HG03442 (cell line): ENCODE measurements around the gene SPOCK1.

Experiments
- ATAC-seq: cut with Tn5 transposase; IDR thresholded peaks from one replicate; pipeline ENCODE4 v1.9.1; 2021; ENCODE audit warnings: mild to moderate bottlenecking, moderate library complexity; ENCODE audit not compliant: unreplicated experiment

Gene SPOCK1

GRCh38 chr5:137496919-137497318 is 2.2 kb downstream of the SPOCK1 start:
- no peak for ATAC-seq

GRCh38 chr5:137492331-137492730 is 6.8 kb downstream of the SPOCK1 start:
- no peak for ATAC-seq

GRCh38 chr5:137491121-137491520 is 8.0 kb downstream of the SPOCK1 start:
- no peak for ATAC-seq

- no peak for ATAC-seq
These were observed 8.5 kb downstream of the SPOCK1 start for GRCh38 chr5:137490591-137490990.

- ATAC-seq: no peak
These were observed 10.2 kb downstream of the SPOCK1 start for GRCh38 chr5:137488974-137489373.

- no peak for ATAC-seq
These were observed 10.6 kb downstream of the SPOCK1 start for GRCh38 chr5:137488516-137488915.

GRCh38 chr5:137487600-137487999 is 11.5 kb downstream of the SPOCK1 start:
- no peak for ATAC-seq

GRCh38 chr5:137486707-137487106 is 12.4 kb downstream of the SPOCK1 start:
- no peak for ATAC-seq

GRCh38 chr5:137481596-137481995 is 17.5 kb downstream of the SPOCK1 start:
- no peak for ATAC-seq

- no peak for ATAC-seq
These were observed 21.1 kb downstream of the SPOCK1 start for GRCh38 chr5:137478043-137478442.

GRCh38 chr5:137470921-137471220 is 28.3 kb downstream of the SPOCK1 start:
- ATAC-seq: no peak

GRCh38 chr5:137470111-137470920 is 28.8 kb downstream of the SPOCK1 start:
- no peak for ATAC-seq

- ATAC-seq: no peak
These were observed 32.2 kb downstream of the SPOCK1 start for GRCh38 chr5:137466889-137467288.

GRCh38 chr5:137465930-137466329 is 33.2 kb downstream of the SPOCK1 start:
- ATAC-seq: no peak

- ATAC-seq: no peak
These were observed 36.2 kb downstream of the SPOCK1 start for GRCh38 chr5:137462816-137463520.

- ATAC-seq: no peak
These were observed 36.9 kb downstream of the SPOCK1 start for GRCh38 chr5:137462265-137462590.

GRCh38 chr5:137461391-137462264 is 37.5 kb downstream of the SPOCK1 start:
- no peak for ATAC-seq

GRCh38 chr5:137454671-137455070 is 44.5 kb downstream of the SPOCK1 start:
- ATAC-seq: no peak

GRCh38 chr5:137453483-137454080 is 45.5 kb downstream of the SPOCK1 start:
- no peak for ATAC-seq

- no peak for ATAC-seq
These were observed 48.4 kb downstream of the SPOCK1 start for GRCh38 chr5:137450759-137451158.

GRCh38 chr5:137448868-137449267 is 50.3 kb downstream of the SPOCK1 start:
- no peak for ATAC-seq
